Ishikawa (cell line): ENCODE results near the gene NPHP4.

Source experiments
- EGR1 ChIP-seq: IDR thresholded peaks from 2 replicates; pipeline ENCODE4 v1.6.1; 2012
- YY1 ChIP-seq: IDR thresholded peaks from 2 replicates; pipeline ENCODE4 v1.6.1; 2012; ENCODE audit warnings: low read depth
- TF ChIP-seq, protein P1 (sequence below): IDR thresholded peaks from 2 replicates; pipeline ENCODE4 v1.6.1; 2012
- TF ChIP-seq, protein P2 (sequence below): IDR thresholded peaks from 2 replicates; pipeline ENCODE4 v1.6.1; 2012; ENCODE audit warnings: low read depth, mild to moderate bottlenecking

DNA sequence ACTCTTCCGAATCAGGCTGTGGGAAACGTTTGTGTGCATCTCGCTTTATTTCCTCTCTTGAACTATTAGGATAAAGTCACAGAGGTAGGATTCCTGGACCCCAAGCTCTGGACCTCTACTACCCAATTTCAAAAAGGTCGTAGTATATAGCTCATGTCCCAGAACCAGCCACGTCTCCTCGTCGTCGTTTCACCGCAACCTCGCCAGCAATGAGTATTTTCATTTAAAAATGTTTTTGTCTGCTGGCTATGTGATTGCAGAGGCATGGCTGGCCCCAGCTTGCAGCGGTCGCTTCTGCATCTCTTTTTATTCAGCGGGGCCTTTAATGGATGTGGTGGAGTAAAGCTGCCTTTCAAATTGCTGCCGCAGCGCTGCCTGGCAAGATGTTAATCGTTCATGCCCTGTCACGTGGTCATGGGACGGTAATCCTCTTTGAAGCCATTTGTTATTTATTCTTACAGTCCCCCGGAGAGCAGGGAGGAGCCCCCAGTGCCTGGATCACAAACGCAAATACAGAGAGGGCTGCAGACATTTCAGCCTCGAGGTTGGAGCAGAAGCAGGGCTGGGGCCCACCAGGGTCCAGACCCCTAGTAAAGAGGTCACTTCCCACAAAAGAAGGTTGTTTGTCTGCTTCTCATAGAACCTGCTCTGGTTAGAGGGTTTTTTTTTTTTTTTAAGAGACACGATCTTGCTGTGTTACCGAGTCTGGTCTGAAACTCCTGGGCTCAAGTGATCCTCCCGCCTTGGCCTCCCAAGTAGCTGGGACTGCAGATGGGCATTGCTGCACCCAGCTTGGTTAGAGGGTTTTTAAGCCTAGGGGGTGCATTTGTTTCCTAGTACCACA, 11.6 kb upstream of the NPHP4 start:
- TF ChIP-seq EGR1 (no peak), YY1 (no peak)
- TF ChIP-seq, protein P1, sequence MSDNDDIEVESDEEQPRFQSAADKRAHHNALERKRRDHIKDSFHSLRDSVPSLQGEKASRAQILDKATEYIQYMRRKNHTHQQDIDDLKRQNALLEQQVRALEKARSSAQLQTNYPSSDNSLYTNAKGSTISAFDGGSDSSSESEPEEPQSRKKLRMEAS, result no peak
- TF ChIP-seq, protein P2, sequence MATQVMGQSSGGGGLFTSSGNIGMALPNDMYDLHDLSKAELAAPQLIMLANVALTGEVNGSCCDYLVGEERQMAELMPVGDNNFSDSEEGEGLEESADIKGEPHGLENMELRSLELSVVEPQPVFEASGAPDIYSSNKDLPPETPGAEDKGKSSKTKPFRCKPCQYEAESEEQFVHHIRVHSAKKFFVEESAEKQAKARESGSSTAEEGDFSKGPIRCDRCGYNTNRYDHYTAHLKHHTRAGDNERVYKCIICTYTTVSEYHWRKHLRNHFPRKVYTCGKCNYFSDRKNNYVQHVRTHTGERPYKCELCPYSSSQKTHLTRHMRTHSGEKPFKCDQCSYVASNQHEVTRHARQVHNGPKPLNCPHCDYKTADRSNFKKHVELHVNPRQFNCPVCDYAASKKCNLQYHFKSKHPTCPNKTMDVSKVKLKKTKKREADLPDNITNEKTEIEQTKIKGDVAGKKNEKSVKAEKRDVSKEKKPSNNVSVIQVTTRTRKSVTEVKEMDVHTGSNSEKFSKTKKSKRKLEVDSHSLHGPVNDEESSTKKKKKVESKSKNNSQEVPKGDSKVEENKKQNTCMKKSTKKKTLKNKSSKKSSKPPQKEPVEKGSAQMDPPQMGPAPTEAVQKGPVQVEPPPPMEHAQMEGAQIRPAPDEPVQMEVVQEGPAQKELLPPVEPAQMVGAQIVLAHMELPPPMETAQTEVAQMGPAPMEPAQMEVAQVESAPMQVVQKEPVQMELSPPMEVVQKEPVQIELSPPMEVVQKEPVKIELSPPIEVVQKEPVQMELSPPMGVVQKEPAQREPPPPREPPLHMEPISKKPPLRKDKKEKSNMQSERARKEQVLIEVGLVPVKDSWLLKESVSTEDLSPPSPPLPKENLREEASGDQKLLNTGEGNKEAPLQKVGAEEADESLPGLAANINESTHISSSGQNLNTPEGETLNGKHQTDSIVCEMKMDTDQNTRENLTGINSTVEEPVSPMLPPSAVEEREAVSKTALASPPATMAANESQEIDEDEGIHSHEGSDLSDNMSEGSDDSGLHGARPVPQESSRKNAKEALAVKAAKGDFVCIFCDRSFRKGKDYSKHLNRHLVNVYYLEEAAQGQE, result no peak
